DMS153 treated with DMSO at 0.1 percent for 48 hours (cell line): ENCODE results near the gene PKD1L1.
"Not testable (repeated sequence)": the region's sequence is repeated elsewhere in the genome, so short reads cannot be mapped to it uniquely, and the experiment has no call there.

Experiments used
- DNase-seq: peaks from one replicate; lab custom pipeline; 2025; ENCODE audit not compliant: unreplicated experiment; lab: John Stamatoyannopoulos, UW

Gene PKD1L1

GRCh38 chr7:47799524-47799923 is 148.7 kb downstream of the PKD1L1 start:
- DNase-seq: no peak

GRCh38 chr7:47796347-47796746 is 151.9 kb downstream of the PKD1L1 start:
- DNase-seq: no peak

DNA sequence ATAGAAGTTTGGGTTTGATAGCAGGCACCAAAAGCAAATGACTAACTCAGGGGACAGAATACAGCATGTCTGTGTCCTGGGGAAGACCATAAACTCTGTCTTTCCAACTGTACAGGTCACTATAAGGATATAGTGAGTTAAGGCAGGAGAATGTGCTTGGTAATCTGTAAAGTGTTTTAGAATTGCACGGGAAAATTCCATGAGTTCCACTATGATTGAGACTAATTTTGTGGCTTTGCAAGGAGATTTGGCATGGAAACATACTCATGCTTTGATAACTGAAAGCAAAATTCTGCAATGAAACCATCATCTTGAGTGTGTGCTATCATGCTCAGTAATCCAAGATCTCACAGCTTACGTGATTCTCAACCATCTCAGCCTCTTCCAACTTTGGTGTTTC is 152.6 kb downstream of the PKD1L1 start:
- no peak for DNase-seq

DNA sequence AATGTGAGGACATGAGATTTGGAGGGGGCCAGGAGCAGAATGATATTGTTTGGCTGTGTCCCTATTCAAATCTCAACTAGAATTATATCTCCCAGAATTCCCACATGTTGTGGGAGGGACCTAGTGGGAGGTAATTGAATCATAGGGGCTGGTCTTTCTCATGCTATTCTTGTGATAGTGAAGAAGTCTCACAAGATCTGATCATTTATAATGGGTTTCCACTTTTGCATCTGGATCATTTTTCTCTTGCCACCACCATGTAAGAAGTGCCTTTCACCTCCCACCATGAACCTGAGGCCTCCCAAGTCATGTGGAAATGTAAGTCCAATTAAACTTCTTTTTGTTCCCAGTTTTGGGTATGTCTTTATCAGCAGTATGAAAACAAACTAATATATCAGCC is 153.1 kb downstream of the PKD1L1 start:
- DNase-seq: not testable (repeated sequence)

- DNase-seq: no peak
Measured at GRCh38 chr7:47794016-47794415, 154.2 kb downstream of the PKD1L1 start.

DNA sequence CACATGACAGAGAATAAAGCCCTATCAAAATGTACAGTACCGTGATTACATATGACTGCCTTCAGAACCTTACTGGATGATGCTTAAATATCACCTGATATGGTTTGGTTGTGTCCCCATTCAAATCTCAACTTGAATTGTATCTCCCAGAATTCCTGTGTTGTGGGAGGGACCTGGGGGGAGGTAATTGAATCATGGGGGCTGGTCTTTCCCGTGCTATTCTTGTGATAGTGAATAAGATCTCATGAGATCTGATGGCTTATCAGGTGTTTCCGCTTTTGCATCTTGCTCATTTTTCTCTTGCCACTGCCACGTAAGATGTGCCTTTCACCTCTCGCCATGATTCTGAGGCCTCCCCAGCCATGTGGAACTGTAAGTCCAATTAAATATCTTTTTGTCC is 155.1 kb downstream of the PKD1L1 start:
- not testable (repeated sequence) for DNase-seq

DNA sequence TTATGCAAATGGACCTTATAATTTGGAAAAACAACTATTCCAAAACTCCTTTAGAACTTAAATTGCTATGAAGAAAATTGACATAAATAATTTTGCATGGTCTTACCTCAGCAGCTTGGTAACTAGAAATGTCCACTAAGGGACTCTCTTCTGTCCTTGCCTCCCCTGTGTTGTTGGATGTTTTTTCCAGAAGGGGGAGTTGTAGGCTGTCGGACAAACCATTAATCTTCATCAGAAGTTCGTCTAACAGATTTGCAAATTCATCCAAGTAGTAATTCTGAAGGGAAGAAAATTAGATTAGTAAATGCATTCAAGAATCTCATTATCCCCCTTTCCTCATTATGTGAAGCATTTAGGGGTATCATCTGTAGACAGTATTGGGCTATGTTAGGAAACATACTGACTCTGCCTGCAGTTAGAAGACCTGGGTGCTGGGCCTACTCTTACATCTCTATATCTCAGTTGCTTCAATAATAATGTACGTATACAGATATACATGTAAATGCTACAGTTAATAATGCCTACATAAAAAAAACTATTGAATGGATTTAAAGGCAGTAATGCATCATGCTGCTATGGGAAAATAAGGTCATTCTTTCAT is 155.6 kb downstream of the PKD1L1 start:
- DNase-seq: no peak

DNA sequence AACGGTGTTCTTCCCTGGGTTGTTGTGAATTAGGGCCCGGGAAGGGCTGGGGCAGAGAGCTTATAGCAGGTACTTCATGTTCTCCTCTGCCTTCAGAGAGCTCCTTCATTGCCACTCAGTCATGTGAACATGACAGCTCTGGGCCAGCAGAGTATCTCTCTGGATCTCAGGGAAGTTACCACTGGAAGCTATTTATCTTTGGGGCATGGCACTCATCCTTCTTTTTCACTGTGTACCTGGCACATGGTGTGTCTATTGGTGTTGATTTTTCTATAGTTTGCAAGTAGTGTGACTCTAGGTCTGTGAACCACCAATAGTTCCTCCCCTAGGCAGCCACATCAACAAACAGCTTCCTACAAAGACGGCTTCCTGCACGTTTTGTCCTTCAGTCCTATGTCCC is 156.6 kb downstream of the PKD1L1 start:
- no peak for DNase-seq

DNA sequence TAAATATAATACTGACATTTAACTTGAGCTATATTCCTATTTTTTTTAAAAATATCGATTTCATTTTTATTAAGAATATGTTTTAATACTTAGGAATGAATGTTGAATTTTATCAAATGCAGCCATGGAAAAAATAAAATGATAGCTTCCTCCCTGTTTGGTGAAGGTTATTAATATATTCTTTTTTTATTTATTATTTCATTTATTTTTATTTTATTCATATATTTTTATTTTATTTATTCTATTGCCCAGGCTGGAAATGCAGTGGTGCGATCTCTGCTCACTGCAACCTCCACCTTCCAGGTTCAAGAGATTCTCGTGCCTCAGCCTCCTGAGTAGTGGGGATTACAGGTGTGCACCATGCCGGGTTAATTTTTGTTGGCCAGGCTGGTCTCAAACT is 160.2 kb downstream of the PKD1L1 start:
- no peak for DNase-seq

GRCh38 chr7:47787249-47788069 is 160.8 kb downstream of the PKD1L1 start:
- DNase-seq: no peak

GRCh38 chr7:47786557-47787248 is 161.6 kb downstream of the PKD1L1 start:
- DNase-seq: no peak

DNA sequence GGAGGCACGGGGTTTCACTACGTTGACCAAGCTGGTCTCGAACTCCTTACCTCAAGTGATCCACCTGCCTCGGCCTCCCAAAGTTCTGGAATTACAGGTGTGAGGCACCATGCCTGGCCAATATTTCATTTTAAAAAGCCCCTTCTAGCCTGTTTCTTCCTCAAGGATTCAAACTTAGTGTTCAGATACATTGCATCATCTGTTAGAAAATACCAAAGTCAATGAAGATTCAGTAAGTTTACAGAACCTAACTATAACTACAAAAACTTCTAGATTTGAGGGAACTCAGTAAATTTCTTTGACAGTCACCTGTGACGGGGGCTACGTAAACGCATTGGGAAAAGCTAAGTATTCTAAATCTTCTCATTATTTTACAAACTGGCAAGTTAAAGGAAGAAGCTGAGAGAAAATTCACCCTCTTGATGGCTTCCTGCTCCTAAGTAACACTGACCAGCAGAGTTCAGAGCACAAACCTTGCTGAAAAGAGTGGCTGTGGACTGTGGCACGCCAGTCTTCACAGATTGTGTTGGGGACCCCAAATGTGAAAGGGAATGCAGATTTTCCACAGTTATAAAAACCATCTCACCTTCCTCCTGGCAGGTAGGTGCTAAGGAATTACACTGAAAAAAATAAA is 162.2 kb downstream of the PKD1L1 start:
- DNase-seq: no peak

DNA sequence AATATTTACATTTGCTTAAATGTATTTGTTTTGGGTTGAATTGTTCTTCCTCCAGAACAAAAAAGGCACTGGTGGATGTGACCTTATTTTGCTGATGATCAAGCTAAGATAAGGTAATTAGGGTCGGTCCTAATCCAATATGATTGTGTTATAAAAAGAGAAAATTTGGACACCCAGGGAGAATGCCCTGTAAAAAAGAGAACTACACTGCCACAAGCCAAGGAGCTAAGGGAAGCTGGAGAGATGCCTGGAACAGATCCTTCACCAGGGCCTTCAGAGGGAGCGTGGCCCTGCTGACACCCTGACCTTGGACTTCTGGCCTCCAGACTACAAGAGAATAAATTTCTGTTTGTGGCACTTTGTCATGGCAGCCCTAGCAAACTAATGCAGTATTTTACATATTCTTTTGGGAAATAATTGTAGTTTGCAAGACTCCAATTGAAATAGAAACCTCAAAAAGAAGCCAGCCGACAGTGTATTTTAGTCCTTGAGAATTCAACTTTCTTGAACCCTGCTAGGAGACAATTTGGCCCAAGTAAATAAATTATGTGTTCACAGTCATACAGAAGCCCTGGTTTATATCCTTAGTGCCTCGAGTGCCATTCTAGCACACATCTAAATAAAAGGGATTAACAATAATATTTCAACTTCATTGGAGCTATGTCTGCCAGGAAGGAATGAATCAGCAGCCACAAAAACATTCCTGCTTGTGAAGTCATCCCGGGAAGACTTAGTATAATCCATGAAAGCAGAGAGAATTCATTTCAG is 164.6 kb downstream of the PKD1L1 start:
- DNase-seq: no peak

GRCh38 chr7:47782792-47783191 is 165.5 kb downstream of the PKD1L1 start:
- DNase-seq: no peak

DNA sequence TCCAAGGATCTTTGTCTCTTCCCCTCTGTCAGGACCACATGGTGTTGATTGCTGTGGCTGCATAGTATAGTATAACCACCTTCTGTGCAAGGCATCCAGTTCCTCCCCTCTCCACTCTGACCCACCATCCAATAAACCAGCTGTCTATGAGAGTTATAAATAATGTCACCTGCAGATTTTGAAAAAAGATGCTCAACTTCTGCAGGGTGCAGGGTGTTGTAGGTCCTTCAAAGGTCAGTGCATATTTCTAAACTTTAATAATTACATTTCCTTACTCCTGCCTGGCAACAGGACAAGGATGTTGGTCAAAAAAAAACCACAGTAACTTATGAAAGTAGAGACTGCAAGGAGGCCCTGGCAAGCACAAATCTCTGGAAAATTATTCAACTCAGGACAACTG is 166.2 kb downstream of the PKD1L1 start:
- no peak for DNase-seq

- no peak for DNase-seq
Measured at GRCh38 chr7:47780555-47780954, 167.7 kb downstream of the PKD1L1 start.

DNA sequence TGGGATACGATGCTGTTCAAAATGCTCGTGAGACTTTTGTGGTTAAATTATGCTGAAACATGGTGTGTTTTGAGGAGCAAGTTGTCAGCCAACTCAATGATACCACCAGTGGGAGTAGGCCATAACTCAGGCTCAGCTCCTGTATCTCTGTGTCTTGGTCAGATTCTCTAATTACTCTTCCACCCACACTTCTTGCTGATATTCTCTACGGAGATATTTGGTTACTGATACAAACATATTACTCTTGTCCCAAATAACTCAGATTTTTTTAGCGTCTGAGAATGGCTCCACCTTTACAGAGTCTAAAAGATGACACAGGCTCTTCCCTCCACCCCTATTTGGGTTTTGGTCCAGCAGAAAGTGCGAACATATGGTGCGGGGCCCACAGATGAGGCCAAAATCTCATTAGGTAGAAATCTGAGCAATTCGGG is 168.9 kb downstream of the PKD1L1 start:
- no peak for DNase-seq

- DNase-seq: no peak
Measured at GRCh38 chr7:47778153-47778661, 170.1 kb downstream of the PKD1L1 start.

DNA sequence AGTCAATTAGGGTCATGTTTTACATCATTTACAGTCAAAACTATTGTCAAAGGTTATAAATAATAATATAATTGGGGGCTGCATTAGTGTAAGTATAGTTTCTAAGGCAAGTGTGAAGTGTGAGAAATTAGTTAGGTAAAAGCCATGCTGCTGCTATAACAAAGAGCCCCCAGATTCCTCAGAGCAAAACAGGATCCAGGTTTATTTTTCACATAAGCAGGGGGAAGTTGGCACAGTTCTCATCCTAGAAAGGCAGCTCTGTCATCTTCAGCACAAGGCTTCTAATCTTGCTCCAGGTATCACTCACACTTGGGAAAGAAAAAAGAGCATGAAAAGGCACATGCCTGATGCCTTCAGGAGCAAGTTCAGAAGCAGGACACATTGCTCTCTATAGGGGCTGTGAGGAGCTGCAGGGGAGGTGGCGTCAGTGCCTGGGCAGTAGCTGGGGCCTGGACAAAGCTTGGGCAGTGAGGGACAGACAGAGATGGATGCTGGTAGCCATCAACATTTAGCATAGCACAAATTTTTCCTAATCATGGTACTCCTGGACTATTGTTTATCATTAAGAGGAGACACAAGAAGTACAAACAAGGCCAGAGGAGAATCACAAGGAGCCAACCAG is 170.6 kb downstream of the PKD1L1 start:
- DNase-seq: no peak

DNA sequence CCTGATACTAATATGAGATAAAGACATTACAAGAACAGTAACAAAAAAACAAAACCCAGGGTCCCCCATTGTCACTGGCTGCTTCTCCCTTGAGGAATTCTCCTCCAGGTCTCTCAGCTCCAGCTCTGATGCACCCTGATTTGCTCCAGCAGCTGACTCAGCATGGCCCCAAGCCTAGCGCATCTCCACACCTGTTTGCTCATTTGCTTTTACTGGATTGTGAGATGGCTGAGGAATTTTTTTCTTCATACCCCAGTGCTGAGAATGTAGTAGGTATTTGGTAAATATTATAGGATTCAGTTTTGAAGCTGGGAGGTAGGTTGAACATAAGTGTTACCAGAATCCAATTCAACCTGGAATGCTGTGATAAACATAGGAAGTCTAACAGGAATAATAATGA is 171.9 kb downstream of the PKD1L1 start:
- no peak for DNase-seq
